H1 (cell line): ENCODE data around the gene HLA-F.

Experiments used
- BRCA1 ChIP-seq: IDR thresholded peaks from 2 replicates; pipeline ENCODE4 v1.6.1; 2012; ENCODE audit warnings: low read depth, low read length, improper control_type of control experiment
- CEBPB ChIP-seq: IDR thresholded peaks from 2 replicates; pipeline ENCODE4 v1.6.1; 2012; ENCODE audit warnings: low read depth, low read length
- EP300 ChIP-seq, 2 experiments: IDR thresholded peaks; 1 replicate in 1 of 2; 2 replicates in 1 of 2; pipeline ENCODE4 v1.6.1; 2011 to 2012; ENCODE audit warnings: low read depth in 2 of 2, low read length in 2 of 2, mild to moderate bottlenecking in 2 of 2, borderline replicate concordance in 1 of 2, inconsistent platforms in 1 of 2, moderate library complexity in 1 of 2
- EZH2 ChIP-seq: fragments of 200-600 bp; sonication (generic); IDR thresholded peaks from 2 replicates; pipeline ENCODE4 v1.7.1; 2012; ENCODE audit warnings: low read depth, mild to moderate bottlenecking, moderate library complexity, low read length, inconsistent platforms; ENCODE audit not compliant: severe bottlenecking
- GTF2F1 ChIP-seq: IDR thresholded peaks from 2 replicates; pipeline ENCODE4 v1.6.1; 2012; ENCODE audit warnings: low read depth, low read length, improper control_type of control experiment, borderline replicate concordance
- HDAC2 ChIP-seq, 2 experiments: fragments of 300-600 bp in 1 of 2; sonication (generic) in 1 of 2; IDR thresholded peaks; 2 replicates each; pipeline ENCODE4 v1.6.1; 2011 to 2012; ENCODE audit warnings: low read depth in 2 of 2, low read length in 2 of 2, mild to moderate bottlenecking in 2 of 2, moderate library complexity in 2 of 2, borderline replicate concordance in 1 of 2, inconsistent platforms in 1 of 2
- PHF8 ChIP-seq: fragments of 200-600 bp; sonication (generic); conservative IDR thresholded peaks from 2 replicates; pipeline ENCODE4 v1.7.1; 2012; ENCODE audit warnings: low read depth, mild to moderate bottlenecking, inconsistent platforms, low read length, moderate library complexity
- POLR2A ChIP-seq, 2 experiments: IDR thresholded peaks; 1 replicate in 1 of 2; 2 replicates in 1 of 2; pipeline ENCODE4 v1.6.1; 2011; ENCODE audit warnings: low read depth in 2 of 2, low read length in 2 of 2, mild to moderate bottlenecking in 2 of 2; ENCODE audit errors: control extremely low read depth in 1 of 2
- POLR2AphosphoS5 ChIP-seq: IDR thresholded peaks from 2 replicates; pipeline ENCODE4 v1.6.1; 2011; ENCODE audit warnings: low read depth, low read length
- RAD21 ChIP-seq, 2 experiments: IDR thresholded peaks in 1 of 2; conservative IDR thresholded peaks in 1 of 2; 2 replicates each; pipeline ENCODE4 v1.6.1; 2011; ENCODE audit warnings: low read depth in 2 of 2, low read length in 2 of 2, improper control_type of control experiment in 1 of 2, inconsistent platforms in 1 of 2, mild to moderate bottlenecking in 1 of 2, moderate library complexity in 1 of 2
- ZNF274 ChIP-seq: IDR thresholded peaks from 2 replicates; pipeline ENCODE4 v1.7.0; 2012; ENCODE audit warnings: low read length, borderline replicate concordance; ENCODE audit errors: extremely low read depth
- TF ChIP-seq, protein P1 (sequence below), 3 experiments: IDR thresholded peaks; 1 replicate in 2 of 3; 2 replicates in 1 of 3; pipeline versions ENCODE4 v1.5.1 to v1.6.1; 2011; ENCODE audit warnings: low read length in 3 of 3, mild to moderate bottlenecking in 3 of 3, inconsistent platforms in 2 of 3, low read depth in 1 of 3, moderate library complexity in 1 of 3; ENCODE audit not compliant: insufficient read depth in 1 of 3; ENCODE audit errors: control extremely low read depth in 1 of 3

DNA sequence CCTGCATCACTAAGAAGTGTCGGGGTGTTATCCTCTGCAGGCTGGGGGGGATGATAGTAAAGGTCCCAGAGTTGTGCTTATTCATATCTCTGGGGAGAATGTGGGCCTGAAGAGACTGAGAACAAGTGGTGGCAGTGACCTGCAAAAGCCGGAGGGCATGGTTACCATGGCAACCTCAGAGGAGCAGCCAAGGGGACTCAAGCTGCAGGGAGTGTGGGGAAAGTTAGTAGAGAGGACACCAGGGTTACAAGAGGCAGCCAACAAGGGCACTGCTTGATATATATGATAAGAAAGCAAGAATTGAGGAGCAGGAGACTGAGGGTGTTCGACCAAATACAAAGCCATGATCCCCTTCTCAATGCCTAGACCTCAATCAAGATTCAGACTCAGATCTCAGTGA lies 46.1 kb downstream of the HLA-F start:
- TF ChIP-seq PHF8: no peak
- TF ChIP-seq, protein P1, sequence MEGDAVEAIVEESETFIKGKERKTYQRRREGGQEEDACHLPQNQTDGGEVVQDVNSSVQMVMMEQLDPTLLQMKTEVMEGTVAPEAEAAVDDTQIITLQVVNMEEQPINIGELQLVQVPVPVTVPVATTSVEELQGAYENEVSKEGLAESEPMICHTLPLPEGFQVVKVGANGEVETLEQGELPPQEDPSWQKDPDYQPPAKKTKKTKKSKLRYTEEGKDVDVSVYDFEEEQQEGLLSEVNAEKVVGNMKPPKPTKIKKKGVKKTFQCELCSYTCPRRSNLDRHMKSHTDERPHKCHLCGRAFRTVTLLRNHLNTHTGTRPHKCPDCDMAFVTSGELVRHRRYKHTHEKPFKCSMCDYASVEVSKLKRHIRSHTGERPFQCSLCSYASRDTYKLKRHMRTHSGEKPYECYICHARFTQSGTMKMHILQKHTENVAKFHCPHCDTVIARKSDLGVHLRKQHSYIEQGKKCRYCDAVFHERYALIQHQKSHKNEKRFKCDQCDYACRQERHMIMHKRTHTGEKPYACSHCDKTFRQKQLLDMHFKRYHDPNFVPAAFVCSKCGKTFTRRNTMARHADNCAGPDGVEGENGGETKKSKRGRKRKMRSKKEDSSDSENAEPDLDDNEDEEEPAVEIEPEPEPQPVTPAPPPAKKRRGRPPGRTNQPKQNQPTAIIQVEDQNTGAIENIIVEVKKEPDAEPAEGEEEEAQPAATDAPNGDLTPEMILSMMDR (IDR thresholded peaks at IDR 0.05; ENCODE audit: control extremely low read depth in 1 of 3, insufficient read depth in 1 of 3, low read depth in 1 of 3, low read length in 3 of 3): no peak
- no peak for TF ChIP-seq EZH2
- no peak for TF ChIP-seq POLR2AphosphoS5
- no peak for TF ChIP-seq HDAC2 (IDR thresholded peaks at IDR 0.05; ENCODE audit: borderline replicate concordance in 1 of 2, low read depth in 2 of 2, low read length in 2 of 2)
- no peak for TF ChIP-seq POLR2A (IDR thresholded peaks at IDR 0.05; ENCODE audit: control extremely low read depth in 1 of 2, low read depth in 2 of 2, low read length in 2 of 2)
- no peak for TF ChIP-seq ZNF274
- TF ChIP-seq EP300 (IDR thresholded peaks at IDR 0.05; ENCODE audit: borderline replicate concordance in 1 of 2, low read depth in 2 of 2, low read length in 2 of 2): no peak
- no peak for TF ChIP-seq CEBPB
- no peak for TF ChIP-seq BRCA1
- TF ChIP-seq RAD21 (IDR thresholded peaks at IDR 0.05 in 1 of 2, conservative IDR thresholded peaks at IDR 0.05 in 1 of 2; ENCODE audit: low read depth in 2 of 2, low read length in 2 of 2): no peak
- TF ChIP-seq GTF2F1: no peak
